Esophagus squamous epithelium (tissue), 4 donors: ENCODE results near the gene PSMA7.

Source experiments
- CTCF ChIP-seq, 6 experiments: fragments of 450-650 bp in 4 of 6; fragments of 200-600 bp in 2 of 6; sonication (generic) in 2 of 6; IDR thresholded peaks; one replicate each; pipeline ENCODE4 v1.5.1; 2016 to 2019; ENCODE audit warnings: antibody characterized with exemption in 6 of 6, mild to moderate bottlenecking in 4 of 6, moderate library complexity in 4 of 6
- POLR2A ChIP-seq, 4 donors: fragments of 450-650 bp; IDR thresholded peaks; one replicate each; pipeline ENCODE4 v1.6.1; 2017; ENCODE audit warnings: antibody characterized with exemption in 4 of 4, mild to moderate bottlenecking in 4 of 4, moderate library complexity in 3 of 4

- TF ChIP-seq POLR2A (IDR thresholded peaks at IDR 0.05) (no peak), CTCF (IDR thresholded peaks at IDR 0.05) (no peak)
Measured at GRCh38 chr20:62131560-62132320, 11.5 kb downstream of the PSMA7 start.
